Uterus (tissue), 2 donors: ENCODE results near the gene SETSIP.

Experiments
- CTCF ChIP-seq, 4 experiments: fragments of 200-600 bp in 2 of 4; fragments of 450-650 bp in 2 of 4; sonication (generic) in 2 of 4; IDR thresholded peaks; one replicate each; pipeline ENCODE4 v1.5.1; 2016 to 2019; ENCODE audit warnings: antibody characterized with exemption in 4 of 4, mild to moderate bottlenecking in 2 of 4, moderate library complexity in 1 of 4
- POLR2A ChIP-seq, 2 donors: fragments of 450-650 bp; IDR thresholded peaks; one replicate each; pipeline ENCODE4 v1.6.1; 2016; ENCODE audit warnings: antibody characterized with exemption in 2 of 2, mild to moderate bottlenecking in 1 of 2, moderate library complexity in 1 of 2

GRCh38 chr1:92070892-92071291, 4.3 kb downstream of the SETSIP start:
- TF ChIP-seq CTCF (IDR thresholded peaks at IDR 0.05): no peak
- TF ChIP-seq POLR2A (IDR thresholded peaks at IDR 0.05): no peak
